HepG2 (cell line): ENCODE measurements around the gene C1S. TPM values are rescaled to one million over a fixed set of nuclear protein-coding genes. Genes with fewer than 3 reads are reported as not detected.
A peak's percentile ranks its signal among the peaks of the same experiment; 100 is the strongest.

Experiments
- ATAC-seq: fragments of 200-7000 bp; cut with Tn5 transposase; 3 replicates; pipeline ENCODE4 v1.9.1; 2020; ENCODE audit warnings: mild to moderate bottlenecking, moderate library complexity
- BruUV-seq: library from RNA; stranded (reverse); fragments of 400-500 nt; replicated peaks from 2 replicates; lab custom pipeline; 2021; lab: Mats Ljungman, UMichigan
- CTCF ChIA-PET: fragments of 300-600 bp; formaldehyde crosslinking; extraction: SDS; loops from one replicate; lab custom pipeline; 2021; ENCODE audit warnings: low total read pairs, inconsistent platforms, low intra/inter-chr PET ratio; lab: Yijun Ruan, JAX
- POLR2A ChIA-PET: fragments of 350-600 bp; sonication (Branson Sonifier 250); formaldehyde crosslinking; loops from one replicate; lab custom pipeline; 2020; ENCODE audit warnings: antibody characterized with exemption, inconsistent platforms; lab: Yijun Ruan, JAX
- DNase-seq: peaks from one replicate; pipeline ENCODE4 v3.0.0-alpha.2; 2015; ENCODE audit warnings: low spot score
- FAIRE-seq: peaks from 3 replicates; lab custom pipeline; 2011; peaks lifted over from hg19 to GRCh38; lab: Jason Lieb, UNC
- H2AFZ ChIP-seq: one replicate; pipeline ENCODE4 v1.6.1; 2011; ENCODE audit warnings: low read length, inconsistent platforms
- H3K27ac ChIP-seq: fragments of 300-600 bp; 3 replicates; pipeline ENCODE4 v1.8.0; 2011; ENCODE audit warnings: mixed run types, mild to moderate bottlenecking, mixed read lengths, low read length, inconsistent platforms; ENCODE audit not compliant: insufficient read depth; ENCODE audit errors: extremely low read length
- H3K27me3 ChIP-seq, 2 experiments: fragments of 200-600 bp in 1 of 2; 2 replicates in 1 of 2; 3 replicates in 1 of 2; pipeline versions ENCODE4 v1.6.0 to v1.8.0; 2011; ENCODE audit warnings: low read length in 2 of 2, mild to moderate bottlenecking in 2 of 2, moderate library complexity in 2 of 2, inconsistent platforms in 1 of 2; ENCODE audit not compliant: insufficient read depth in 2 of 2, control insufficient read depth in 1 of 2
- H3K36me3 ChIP-seq, 2 experiments: fragments of 200-600 bp in 1 of 2; replicated peaks in 1 of 2; 2 replicates in 1 of 2; 3 replicates in 1 of 2; pipeline versions ENCODE4 v1.5.1 to v1.8.0; 2011; ENCODE audit warnings: low read length in 2 of 2, inconsistent platforms in 1 of 2; ENCODE audit not compliant: insufficient read depth in 2 of 2, control insufficient read depth in 1 of 2
- H3K4me1 ChIP-seq: 2 replicates; pipeline ENCODE4 v1.5.1; 2012; ENCODE audit warnings: low read length, inconsistent platforms; ENCODE audit not compliant: insufficient read depth
- H3K4me2 ChIP-seq: 2 replicates; pipeline ENCODE4 v1.6.0; 2011; ENCODE audit warnings: low read depth, low read length, inconsistent platforms
- H3K4me3 ChIP-seq, 3 experiments: fragments of 200-600 bp in 1 of 3; sonication (generic), shearing (Covaris generic) in 1 of 3; replicated peaks in 1 of 3; 2 replicates each; pipeline ENCODE4 v1.5.1; 2011 to 2016; ENCODE audit warnings: low read length in 3 of 3, inconsistent platforms in 2 of 3, low read depth in 2 of 3, mild to moderate bottlenecking in 2 of 3, control low read depth in 1 of 3, mixed read lengths in 1 of 3; ENCODE audit not compliant: insufficient read depth in 1 of 3
- H3K79me2 ChIP-seq: one replicate; pipeline ENCODE4 v1.6.1; 2011; ENCODE audit warnings: low read length, inconsistent platforms; ENCODE audit not compliant: insufficient read depth
- H3K9ac ChIP-seq: 2 replicates; pipeline ENCODE4 v1.6.0; 2011; ENCODE audit warnings: mild to moderate bottlenecking, low read depth, low read length, inconsistent platforms; ENCODE audit not compliant: insufficient read depth
- H3K9me3 ChIP-seq: 2 replicates; pipeline ENCODE4 v1.5.1; 2012; ENCODE audit warnings: mild to moderate bottlenecking, low read length
- H4K20me1 ChIP-seq: 2 replicates; pipeline ENCODE4 v1.6.0; 2011; ENCODE audit warnings: inconsistent platforms, mild to moderate bottlenecking, low read length, moderate library complexity; ENCODE audit not compliant: insufficient read depth
- DNMT3B ChIP-seq: conservative IDR thresholded peaks from 2 replicates; pipeline ENCODE4 v1.6.1; 2016; ENCODE audit warnings: missing biosample characterization, control low read depth
- GPN1 ChIP-seq: sonication (generic); formaldehyde crosslinking; IDR thresholded peaks from 2 replicates; pipeline ENCODE4 v1.5.1; 2020; ENCODE audit warnings: missing genetic modification reagents, borderline replicate concordance
- HNRNPLL ChIP-seq: fragments of 200-400 bp; formaldehyde crosslinking; IDR thresholded peaks from 2 replicates; pipeline ENCODE4 v1.6.1; 2017; ENCODE audit warnings: mild to moderate bottlenecking, low read depth, low read length; ENCODE audit not compliant: poor library complexity, severe bottlenecking
- MXI1 ChIP-seq: IDR thresholded peaks from 3 replicates; pipeline ENCODE4 v1.6.1; 2012; ENCODE audit warnings: low read depth, low read length, inconsistent platforms, borderline replicate concordance
- NFE2L2 ChIP-seq: fragments of 150-350 bp; IDR thresholded peaks from 2 replicates; pipeline ENCODE4 v1.6.1; 2014; ENCODE audit warnings: low read length
- PHF5A ChIP-seq: IDR thresholded peaks from one replicate; pipeline ENCODE4 v1.6.1; 2018; ENCODE audit warnings: low read depth, missing genetic modification reagents; ENCODE audit not compliant: unreplicated experiment
- SOX13 ChIP-seq, 3 experiments: fragments of 450-650 bp in 1 of 3; sonication (generic) in 1 of 3; formaldehyde crosslinking in 1 of 3; IDR thresholded peaks in 2 of 3; conservative IDR thresholded peaks in 1 of 3; 2 replicates each; pipeline versions ENCODE4 v1.5.0 to v1.6.1; 2016 to 2020; ENCODE audit warnings: antibody characterized with exemption in 1 of 3, mild to moderate bottlenecking in 1 of 3, missing compliant biosample characterization in 1 of 3, missing genetic modification reagents in 1 of 3, moderate library complexity in 1 of 3
- SOX5 ChIP-seq: IDR thresholded peaks from 2 replicates; pipeline ENCODE4 v1.6.1; 2016; ENCODE audit warnings: borderline replicate concordance
- SOX6 ChIP-seq, 2 experiments: fragments of 450-650 bp in 1 of 2; sonication (generic) in 1 of 2; formaldehyde crosslinking in 1 of 2; IDR thresholded peaks; 2 replicates each; pipeline versions ENCODE4 v1.4.0 to v1.6.1; 2017 to 2020; ENCODE audit warnings: antibody characterized with exemption in 1 of 2, mild to moderate bottlenecking in 1 of 2, missing genetic modification reagents in 1 of 2
- SPEN ChIP-seq: sonication (generic); formaldehyde crosslinking; IDR thresholded peaks from 2 replicates; pipeline ENCODE4 v1.5.1; 2020; ENCODE audit warnings: low read depth, mild to moderate bottlenecking, missing genetic modification reagents
- STAG1 ChIP-seq: sonication (generic); formaldehyde crosslinking; IDR thresholded peaks from 2 replicates; pipeline ENCODE4 v1.4.0; 2020; ENCODE audit warnings: missing genetic modification reagents
- TARDBP ChIP-seq: sonication (generic); formaldehyde crosslinking; IDR thresholded peaks from 2 replicates; pipeline ENCODE4 v1.8.0; 2022; ENCODE audit warnings: mild to moderate bottlenecking, missing genetic modification reagents
- ZMYM3 ChIP-seq: sonication (generic); formaldehyde crosslinking; IDR thresholded peaks from 2 replicates; pipeline ENCODE4 v1.5.1; 2020; ENCODE audit warnings: mild to moderate bottlenecking, missing genetic modification reagents
- ZNF891 ChIP-seq: sonication (generic); formaldehyde crosslinking; IDR thresholded peaks from 2 replicates; pipeline ENCODE4 v1.5.0; 2020; ENCODE audit warnings: mild to moderate bottlenecking, missing genetic modification reagents
- WGBS: methylation state at CpG from one replicate; pipeline ENCODE4 v1.1.6; 2017; ENCODE audit warnings: low lambda C conversion rate; 5-methylcytosine and 5-hydroxymethylcytosine counted together
- in situ Hi-C: cut with HindIII; loops from 2 replicates; pipeline ENCODE4 v1.10.0; 2017; ENCODE audit warnings: low pct_unique_long_range_greater_than_20kb; ENCODE audit not compliant: extremely low pct_ligation_motif_present
- intact Hi-C: fragments of 100-400 bp; cut with micrococcal nuclease; formaldehyde crosslinking; loops from one replicate; pipeline ENCODE4 v1.10.0; 2022; ENCODE audit not compliant: unreplicated experiment
- polyA plus RNA-seq, 8 experiments: library from polyadenylated mRNA; depleted of rRNA in 3 of 8; stranded (reverse) in 7 of 8; unstranded in 1 of 8; fragments of >200 nt; fragmentation: Illumina TruSeq in 4 of 8; extraction: Trizol in 4 of 8; gene quantifications; 2 replicates each; pipeline versions ENCODE4 v1.2.1 to v1.2.3, GENCODE V29; 2011 to 2016; ENCODE audit warnings: low read depth in 4 of 8, missing spikeins in 1 of 8, mixed read lengths in 1 of 8; ENCODE audit not compliant: insufficient read depth in 1 of 8
- total RNA-seq, 5 experiments: library from RNA; depleted of rRNA; stranded (reverse); fragments of >200 nt; fragmentation: Illumina TruSeq; extraction: Trizol; gene quantifications; 2 replicates each; pipeline ENCODE4 v1.2.3, GENCODE V29; 2016; ENCODE audit warnings: low read depth in 1 of 5
- TF ChIP-seq, protein P1 (sequence below): sonication (generic); formaldehyde crosslinking; IDR thresholded peaks from 2 replicates; pipeline ENCODE4 v1.9.0; 2021; ENCODE audit warnings: missing genetic modification reagents, borderline replicate concordance
- TF ChIP-seq, protein P2 (sequence below): sonication (generic); formaldehyde crosslinking; conservative IDR thresholded peaks from 2 replicates; pipeline ENCODE4 v1.4.0; 2020; ENCODE audit warnings: mild to moderate bottlenecking, missing genetic modification reagents, moderate library complexity

The C1S gene
- total and polyA plus RNA-seq, 2 of the 13 experiments (the other 11 are each of a cell fraction or from before 2014, with no cell fraction given), result 14.5 to 18.2 TPM

DNA sequence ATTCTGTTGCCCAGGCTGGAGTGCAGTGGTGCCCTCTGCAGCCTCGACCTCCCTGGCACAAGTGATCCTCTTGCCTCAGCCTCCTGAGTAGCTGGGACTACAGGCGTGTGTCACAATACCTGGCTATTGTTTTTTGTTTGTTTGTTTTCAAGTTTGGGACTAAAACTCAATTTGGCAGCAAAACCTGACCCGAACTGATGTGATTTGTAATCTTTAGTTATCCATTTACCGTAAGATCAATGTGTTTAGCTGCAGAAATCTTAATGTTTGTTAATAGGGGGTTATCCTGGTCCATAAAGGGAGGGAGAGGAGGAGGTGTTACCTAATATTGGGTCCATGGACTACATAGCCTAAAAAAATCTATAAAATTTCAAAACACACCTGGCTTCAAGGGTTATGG lies 738 bp upstream of the C1S start:
- H3K79me2 ChIP-seq, result no peaks in the 10 kb centered on the region
- peak overlapping the region; percentile 71; the same call in 1 of the 2 replicates for H3K4me2 ChIP-seq
- H4K20me1 ChIP-seq, result no peaks in the 10 kb centered on the region
- intact Hi-C loops (loop anchor here (1.0 to 2.0 kb wide), 6 partner anchors 19 to 85 kb away; partner anchors contain the start of genes C1R, C1RL and CLSTN3), in situ Hi-C loops (loop anchor here (5.0 to 10.0 kb wide), 2 partner anchors 33 to 55 kb away; partner anchors contain the start of gene C1R)
- H3K27ac ChIP-seq, result peak overlapping the region; percentile 30
- no peak overlapping the region for H3K4me3 ChIP-seq
- H2AFZ ChIP-seq, result no peak overlapping the region
- no TSS peak for BruUV-seq
- peaks cover 64% of the 10 kb centered on the region for H3K4me1 ChIP-seq
- no peak overlapping the region for H3K9ac ChIP-seq
- no peaks in the 10 kb centered on the region for H3K27me3 ChIP-seq
- 13% methylated on average over 4 of the region's 4 CpGs for WGBS
- peak; percentile 34 for ATAC-seq
- FAIRE-seq, result no peak
- no peaks in the 10 kb centered on the region for H3K36me3 ChIP-seq
- CTCF ChIA-PET, result interaction anchor here (0.8 to 3.3 kb wide), 6 partner anchors 19 to 103 kb away, joined by 3 to 45 read pairs (median 8); partner anchors contain the start of genes C1R and C1RL
- no peak for DNase-seq
- POLR2A ChIA-PET, result interaction anchor here (1.0 to 3.0 kb wide), 13 partner anchors 11 to 116 kb away, joined by 3 to 45 read pairs (median 5); partner anchors contain the start of genes C12orf57, C1RL, LPCAT3 and RBP5
- H3K9me3 ChIP-seq, result no peaks in the 10 kb centered on the region
- TF ChIP-seq DNMT3B (CRISPR knock-in tag) (no peak), SOX5 (CRISPR knock-in tag) (0 out of 2 replicates have a peak, but pooled peaks have one; percentile 44), TARDBP (no peak), SPEN (CRISPR knock-in tag) (no peak), STAG1 (CRISPR knock-in tag) (no peak), NFE2L2 (no peak), ZNF891 (CRISPR knock-in tag) (no peak), GPN1 (CRISPR knock-in tag) (no peak), PHF5A (CRISPR knock-in tag) (no peak), HNRNPLL (no peak), ZMYM3 (CRISPR knock-in tag) (peak; percentile 45; the same call in 1 of the 2 replicates), SOX13 (IDR thresholded peaks at IDR 0.05) (no peak), SOX13 (CRISPR knock-in tag; conservative IDR thresholded peaks at IDR 0.05 in 1 of 2, IDR thresholded peaks at IDR 0.05 in 1 of 2) (peak in 1 of 2 experiments; percentile 5; a peak in 1 of 4 replicates), MXI1 (no peak), SOX6 (IDR thresholded peaks at IDR 0.05) (no peak), SOX6 (CRISPR knock-in tag; IDR thresholded peaks at IDR 0.05) (peak; percentile 73)
- TF ChIP-seq, protein P1, sequence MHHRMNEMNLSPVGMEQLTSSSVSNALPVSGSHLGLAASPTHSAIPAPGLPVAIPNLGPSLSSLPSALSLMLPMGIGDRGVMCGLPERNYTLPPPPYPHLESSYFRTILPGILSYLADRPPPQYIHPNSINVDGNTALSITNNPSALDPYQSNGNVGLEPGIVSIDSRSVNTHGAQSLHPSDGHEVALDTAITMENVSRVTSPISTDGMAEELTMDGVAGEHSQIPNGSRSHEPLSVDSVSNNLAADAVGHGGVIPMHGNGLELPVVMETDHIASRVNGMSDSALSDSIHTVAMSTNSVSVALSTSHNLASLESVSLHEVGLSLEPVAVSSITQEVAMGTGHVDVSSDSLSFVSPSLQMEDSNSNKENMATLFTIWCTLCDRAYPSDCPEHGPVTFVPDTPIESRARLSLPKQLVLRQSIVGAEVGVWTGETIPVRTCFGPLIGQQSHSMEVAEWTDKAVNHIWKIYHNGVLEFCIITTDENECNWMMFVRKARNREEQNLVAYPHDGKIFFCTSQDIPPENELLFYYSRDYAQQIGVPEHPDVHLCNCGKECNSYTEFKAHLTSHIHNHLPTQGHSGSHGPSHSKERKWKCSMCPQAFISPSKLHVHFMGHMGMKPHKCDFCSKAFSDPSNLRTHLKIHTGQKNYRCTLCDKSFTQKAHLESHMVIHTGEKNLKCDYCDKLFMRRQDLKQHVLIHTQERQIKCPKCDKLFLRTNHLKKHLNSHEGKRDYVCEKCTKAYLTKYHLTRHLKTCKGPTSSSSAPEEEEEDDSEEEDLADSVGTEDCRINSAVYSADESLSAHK (CRISPR knock-in tag), result no peak
- TF ChIP-seq, protein P2, sequence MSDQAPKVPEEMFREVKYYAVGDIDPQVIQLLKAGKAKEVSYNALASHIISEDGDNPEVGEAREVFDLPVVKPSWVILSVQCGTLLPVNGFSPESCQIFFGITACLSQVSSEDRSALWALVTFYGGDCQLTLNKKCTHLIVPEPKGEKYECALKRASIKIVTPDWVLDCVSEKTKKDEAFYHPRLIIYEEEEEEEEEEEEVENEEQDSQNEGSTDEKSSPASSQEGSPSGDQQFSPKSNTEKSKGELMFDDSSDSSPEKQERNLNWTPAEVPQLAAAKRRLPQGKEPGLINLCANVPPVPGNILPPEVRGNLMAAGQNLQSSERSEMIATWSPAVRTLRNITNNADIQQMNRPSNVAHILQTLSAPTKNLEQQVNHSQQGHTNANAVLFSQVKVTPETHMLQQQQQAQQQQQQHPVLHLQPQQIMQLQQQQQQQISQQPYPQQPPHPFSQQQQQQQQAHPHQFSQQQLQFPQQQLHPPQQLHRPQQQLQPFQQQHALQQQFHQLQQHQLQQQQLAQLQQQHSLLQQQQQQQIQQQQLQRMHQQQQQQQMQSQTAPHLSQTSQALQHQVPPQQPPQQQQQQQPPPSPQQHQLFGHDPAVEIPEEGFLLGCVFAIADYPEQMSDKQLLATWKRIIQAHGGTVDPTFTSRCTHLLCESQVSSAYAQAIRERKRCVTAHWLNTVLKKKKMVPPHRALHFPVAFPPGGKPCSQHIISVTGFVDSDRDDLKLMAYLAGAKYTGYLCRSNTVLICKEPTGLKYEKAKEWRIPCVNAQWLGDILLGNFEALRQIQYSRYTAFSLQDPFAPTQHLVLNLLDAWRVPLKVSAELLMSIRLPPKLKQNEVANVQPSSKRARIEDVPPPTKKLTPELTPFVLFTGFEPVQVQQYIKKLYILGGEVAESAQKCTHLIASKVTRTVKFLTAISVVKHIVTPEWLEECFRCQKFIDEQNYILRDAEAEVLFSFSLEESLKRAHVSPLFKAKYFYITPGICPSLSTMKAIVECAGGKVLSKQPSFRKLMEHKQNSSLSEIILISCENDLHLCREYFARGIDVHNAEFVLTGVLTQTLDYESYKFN, result peak; percentile 41
